GM18498 (cell line): ENCODE data around the gene ESR2.
"Not testable (repeated sequence)": the region's sequence is repeated elsewhere in the genome, so short reads cannot be mapped to it uniquely, and the experiment has no call there.

ENCODE experiments used
- ATAC-seq: cut with Tn5 transposase; IDR thresholded peaks from one replicate; pipeline ENCODE4 v1.9.1; 2021; ENCODE audit warnings: mild to moderate bottlenecking, moderate library complexity; ENCODE audit not compliant: unreplicated experiment

The ESR2 gene

DNA sequence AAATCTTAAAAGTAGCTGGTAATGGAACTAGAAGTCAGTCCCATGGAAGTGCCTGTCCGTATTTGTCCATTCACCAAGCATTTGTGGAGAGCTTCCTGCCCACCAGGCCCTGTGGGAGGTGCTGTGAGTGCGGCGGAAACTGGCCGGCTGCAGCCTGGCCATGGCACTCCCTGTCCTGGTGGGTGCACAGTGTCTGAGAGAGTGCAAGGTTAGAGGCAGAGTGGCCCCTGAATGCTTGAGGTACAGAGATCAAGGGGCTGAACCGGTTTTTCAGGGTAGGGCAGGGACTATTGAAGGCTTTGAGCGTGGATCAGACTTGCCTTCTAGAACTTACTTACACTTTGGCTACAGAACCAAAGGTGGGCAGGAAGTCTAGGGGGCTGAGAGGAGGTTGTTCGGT lies 92.9 kb downstream of the ESR2 start:
- no peak for ATAC-seq

DNA sequence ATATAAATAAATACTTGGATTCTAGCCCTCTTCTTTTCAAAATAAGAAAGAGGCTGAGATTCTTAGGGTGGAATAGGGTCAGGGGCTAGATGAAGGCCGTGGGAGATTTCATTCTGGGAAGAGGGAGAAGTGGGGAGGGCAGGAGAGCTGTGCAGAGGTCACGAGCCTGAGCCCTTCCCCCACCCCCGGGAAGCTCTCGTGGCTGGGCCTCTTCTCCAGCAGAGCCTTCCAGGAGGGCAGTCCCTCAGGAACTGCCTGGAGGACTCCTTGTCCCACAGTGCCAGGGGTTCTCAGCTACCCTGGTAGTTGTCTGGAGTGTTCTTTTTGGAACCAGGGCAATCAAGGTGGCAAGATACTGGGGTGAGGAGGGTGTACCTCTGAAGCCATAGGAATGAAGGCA lies 94.0 kb downstream of the ESR2 start:
- no peak for ATAC-seq

- ATAC-seq, result no peak
Observed at GRCh38 chr14:64198486-64198885, 95.7 kb downstream of the ESR2 start.

DNA sequence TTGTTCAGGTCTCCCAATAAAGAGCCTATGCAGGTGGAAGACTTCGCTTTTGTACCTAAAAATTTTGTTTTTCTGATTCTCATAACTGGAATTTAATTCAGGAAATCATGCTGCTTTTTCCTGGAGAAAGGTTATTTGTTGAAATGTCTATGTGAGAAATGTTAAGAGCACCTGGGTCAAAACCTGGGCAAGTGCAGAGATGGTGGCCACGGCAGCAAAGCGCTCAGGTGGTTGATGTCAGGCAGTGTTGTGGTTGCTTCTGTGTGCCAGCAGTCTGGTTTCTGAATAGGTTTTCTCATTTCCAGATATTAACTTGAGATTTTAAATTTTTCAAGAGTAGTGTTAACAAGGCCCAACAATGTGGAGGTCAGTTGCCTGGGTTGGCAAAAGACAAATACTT lies 96.2 kb downstream of the ESR2 start:
- no peak for ATAC-seq

- peak; percentile 49 for ATAC-seq
Observed at GRCh38 chr14:64196814-64197411, 97.3 kb downstream of the ESR2 start.

DNA sequence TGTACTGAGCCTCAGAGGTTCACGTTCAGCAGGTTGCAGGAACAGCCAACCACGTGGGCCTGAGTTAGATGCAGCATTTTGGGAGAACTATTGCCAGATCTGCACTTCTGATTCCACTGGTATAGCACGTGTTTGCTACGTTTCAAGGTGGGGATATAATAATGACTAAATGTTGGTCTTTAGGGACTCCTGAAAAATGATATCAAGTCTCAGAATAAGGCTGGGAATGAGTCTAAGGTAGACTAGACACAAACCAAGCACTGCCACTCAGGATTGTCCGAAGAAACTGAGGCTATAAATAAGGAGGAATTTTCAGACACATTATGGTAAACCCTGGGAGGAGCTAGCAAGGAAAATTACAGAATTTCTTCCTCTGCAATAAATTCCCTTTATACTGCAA lies 98.1 kb downstream of the ESR2 start:
- ATAC-seq, result no peak

DNA sequence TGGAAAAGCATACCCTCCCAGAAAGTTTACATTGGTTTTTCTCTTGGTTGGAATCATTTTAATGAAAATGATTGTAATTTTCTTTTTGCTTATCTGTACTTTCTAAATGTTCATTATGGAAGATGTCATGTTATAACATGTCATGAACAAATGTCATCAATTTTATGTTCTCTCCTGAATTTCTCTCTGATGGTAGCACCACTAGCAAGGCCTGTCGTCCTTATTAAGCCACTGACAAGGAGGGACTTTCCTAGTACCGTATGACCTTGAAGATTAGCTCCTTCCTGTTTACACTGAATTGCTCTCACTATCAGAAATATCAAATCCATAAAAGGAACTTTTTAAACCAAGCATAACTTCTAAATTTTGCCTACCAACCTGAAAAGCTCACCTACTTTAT lies 99.0 kb downstream of the ESR2 start:
- no peak for ATAC-seq

GRCh38 chr14:64194404-64194803 lies 99.8 kb downstream of the ESR2 start:
- no peak for ATAC-seq

DNA sequence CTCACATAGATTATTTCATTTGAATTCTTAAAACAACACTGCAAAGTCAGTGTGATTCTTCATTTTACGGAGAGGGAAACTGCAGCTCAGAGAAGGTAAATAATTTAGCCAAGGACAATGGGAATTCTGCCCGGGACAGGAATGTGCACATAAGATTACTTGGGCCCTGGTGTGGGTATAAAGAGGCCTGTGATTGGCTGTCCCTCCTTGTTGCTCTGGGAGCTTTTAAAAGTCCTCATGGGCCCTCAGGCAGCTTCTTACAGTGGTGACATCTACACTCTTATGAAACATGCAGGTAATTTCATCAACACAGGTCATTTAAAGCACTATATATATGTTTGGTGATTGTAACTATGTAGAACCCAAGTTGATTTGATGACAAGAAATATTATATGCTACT lies 100.3 kb downstream of the ESR2 start:
- no peak for ATAC-seq

GRCh38 chr14:64191756-64192155 lies 102.4 kb downstream of the ESR2 start:
- no peak for ATAC-seq

DNA sequence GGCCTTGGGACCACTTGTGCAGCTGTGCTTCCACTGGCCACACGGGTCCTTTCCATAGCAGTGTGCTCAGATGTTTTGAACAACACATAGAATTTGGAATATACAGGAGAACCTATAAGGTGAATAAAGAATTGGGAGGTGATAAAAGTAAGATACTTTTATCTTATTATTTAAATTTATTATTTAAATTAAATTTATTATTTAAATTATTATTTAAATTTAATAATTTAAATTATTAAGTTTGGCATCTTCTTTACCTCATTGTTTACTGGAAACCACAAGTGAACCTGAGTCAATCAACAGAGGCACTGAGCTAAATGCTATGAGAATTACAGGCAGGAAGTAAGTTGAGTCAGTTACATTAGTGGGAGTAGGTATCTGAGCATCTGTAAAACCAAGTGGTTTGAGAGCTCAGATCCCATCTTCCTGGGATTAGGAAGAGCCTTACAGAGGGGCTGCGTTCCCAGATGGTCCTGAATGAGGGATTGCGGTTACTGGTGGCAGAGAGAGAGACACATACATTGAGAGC lies 103.1 kb downstream of the ESR2 start:
- ATAC-seq, result no peak

GRCh38 chr14:64187331-64187730 lies 106.8 kb downstream of the ESR2 start:
- no peak for ATAC-seq

DNA sequence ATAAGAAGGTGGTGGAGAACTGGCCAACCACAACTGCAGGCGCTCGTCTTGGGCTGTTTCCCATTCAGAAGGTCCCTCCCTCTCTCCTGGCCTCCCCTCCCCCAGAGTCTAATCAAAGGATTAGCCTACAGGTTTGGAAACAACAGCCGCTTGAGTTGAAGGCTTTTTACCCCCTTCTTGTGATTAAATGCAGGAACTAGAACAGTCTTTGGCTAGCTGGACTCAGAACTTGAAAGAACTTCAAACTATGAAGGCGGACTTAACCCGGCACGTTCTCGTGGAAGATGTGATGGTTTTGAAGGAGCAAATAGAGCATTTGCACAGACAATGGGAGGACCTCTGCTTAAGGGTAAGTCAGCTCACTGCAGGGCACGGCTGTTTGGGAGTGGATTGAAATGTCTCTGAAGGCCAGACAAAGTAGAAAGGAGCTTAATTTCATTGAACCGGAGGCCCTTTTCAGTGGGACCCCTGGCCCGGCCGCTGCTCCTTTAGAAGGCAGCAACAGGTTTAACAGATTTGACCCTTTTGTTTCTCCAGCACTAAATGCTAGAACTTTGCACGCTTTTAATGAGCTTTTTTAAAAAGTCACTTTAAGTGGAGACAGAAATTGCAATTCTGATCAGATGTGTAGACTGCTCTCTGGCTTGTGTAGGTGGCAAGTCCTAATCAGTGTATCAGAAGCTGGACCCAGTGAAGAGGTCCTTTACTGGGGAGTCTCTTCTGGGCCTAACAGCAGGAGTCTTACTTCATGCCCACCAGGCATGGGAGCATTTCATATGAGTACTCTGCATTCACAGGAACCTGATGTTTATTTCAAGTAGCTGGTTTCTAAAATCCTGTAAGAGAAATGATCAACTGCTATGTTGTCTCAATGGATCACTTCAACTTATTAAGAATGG lies 107.7 kb downstream of the ESR2 start:
- ATAC-seq, result no peak

DNA sequence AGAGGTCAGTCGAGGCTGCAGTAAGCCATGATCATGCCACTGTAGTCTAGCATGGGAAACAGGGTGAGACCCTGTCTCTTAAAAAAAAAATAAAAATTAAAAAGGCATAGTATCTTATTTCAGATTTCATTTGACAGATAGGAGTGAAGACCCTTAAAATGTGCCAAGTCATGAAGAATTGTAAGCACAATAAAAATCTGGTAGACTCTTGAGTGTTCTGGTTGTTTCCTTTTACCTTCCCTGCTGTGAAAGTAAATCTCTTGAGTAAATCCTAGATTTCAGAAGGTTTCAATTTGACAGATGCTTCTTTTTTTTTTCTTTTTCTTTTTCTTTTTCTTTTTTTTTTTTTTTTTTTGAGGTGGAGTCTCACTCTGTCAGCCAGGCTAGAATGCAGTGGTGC lies 109.0 kb downstream of the ESR2 start:
- ATAC-seq, result no peak

- no peak for ATAC-seq
Observed at GRCh38 chr14:64184103-64184729, 110.0 kb downstream of the ESR2 start.

DNA sequence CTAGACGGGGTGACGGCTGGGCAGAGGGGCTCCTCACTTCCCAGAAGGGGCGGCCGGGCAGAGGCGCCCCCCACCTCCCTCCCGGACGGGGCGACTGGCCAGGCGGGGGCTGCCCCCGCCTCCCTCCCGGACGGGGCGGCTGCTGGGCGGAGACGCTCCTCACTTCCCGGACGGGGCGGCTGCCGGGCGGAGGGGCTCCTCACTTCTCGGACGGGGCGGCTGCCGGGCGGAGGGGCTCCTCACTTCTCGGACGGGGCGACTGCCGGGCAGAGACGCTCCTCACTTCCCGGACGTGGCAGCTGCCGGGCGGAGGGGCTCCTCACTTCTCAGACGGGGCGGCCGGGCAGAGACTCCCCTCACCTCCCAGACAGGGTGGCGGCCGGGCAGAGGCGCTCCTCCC lies 111.3 kb downstream of the ESR2 start:
- ATAC-seq, result not testable (repeated sequence)

DNA sequence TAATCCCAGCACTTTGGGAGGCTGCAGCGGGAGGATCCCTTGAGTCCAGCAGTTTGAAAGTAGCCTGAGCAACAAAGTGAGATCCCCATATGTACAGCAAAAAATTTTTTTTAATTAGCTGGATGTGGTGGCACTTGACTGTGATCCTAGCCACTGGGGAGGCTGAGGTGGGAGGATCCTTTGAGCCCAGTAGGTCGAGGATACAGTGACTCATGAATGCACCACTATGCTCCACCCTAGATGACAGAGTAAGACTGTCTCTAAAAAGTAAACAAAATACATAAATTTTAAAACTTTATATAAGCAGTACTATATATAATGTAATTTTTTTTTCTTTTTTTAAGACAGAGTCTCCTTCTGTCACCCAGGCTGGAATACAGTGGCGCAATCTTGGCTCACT lies 115.4 kb downstream of the ESR2 start:
- no peak for ATAC-seq

DNA sequence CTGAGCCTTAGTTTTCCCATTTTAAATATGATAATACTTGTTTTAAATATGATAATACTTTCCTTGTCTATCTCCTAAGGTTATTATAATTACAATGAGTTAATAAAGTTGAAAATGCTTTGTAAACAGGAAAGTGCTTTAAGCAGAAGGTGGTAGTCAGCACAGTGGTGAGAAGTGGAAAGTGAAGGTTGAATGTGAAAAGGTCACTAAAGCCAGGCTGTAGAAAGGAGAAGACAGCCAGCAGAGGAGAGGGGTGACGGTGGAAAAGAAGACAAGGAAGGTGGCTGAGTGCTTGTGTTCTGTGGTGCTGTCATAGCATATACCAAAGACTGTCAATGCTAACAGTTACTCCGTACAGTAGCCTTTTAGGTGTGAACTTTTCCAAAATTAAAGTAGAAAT lies 117.8 kb downstream of the ESR2 start:
- no peak for ATAC-seq

DNA sequence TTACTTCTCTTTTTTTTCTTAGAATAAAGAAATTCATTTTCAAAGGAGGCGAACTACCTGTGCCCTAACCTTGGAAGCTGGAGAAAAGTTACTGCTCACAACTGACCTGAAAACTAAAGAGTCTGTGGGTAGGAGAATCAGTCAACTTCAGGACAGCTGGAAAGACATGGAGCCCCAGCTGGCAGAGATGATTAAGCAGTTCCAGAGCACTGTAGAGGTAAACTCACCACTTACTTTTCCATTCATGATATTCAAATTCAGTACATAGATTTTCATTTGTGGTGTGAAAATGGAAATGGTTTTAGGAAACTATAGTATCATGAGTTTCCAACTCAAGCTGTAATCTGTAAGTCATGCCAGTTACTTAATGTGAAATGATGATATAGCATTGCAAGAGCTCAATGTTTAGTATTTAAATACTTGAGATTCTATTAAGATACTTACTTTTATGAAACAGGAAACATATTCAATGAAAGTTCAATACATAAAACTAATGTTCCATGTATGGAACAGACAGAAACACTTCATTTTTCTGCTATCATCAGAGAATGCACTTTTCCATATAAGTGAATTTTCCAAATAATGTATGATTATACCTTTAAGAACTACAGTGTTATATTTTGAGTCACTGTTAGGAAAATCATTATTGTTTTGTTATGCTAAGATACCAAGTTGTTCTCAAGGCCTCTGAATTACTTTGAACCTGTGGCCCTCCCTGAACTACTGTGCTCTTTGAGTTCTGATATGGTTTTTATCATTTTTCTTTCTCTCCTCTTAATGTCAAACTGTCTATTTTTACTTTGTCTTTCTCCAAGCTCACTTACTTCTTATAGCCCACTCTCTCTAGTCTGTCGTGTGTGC lies 119.0 kb downstream of the ESR2 start:
- no peak for ATAC-seq

- ATAC-seq, result no peak
Observed at GRCh38 chr14:64170181-64170580, 124.0 kb downstream of the ESR2 start.

GRCh38 chr14:64159588-64159987 lies 134.6 kb downstream of the ESR2 start:
- no peak for ATAC-seq
